NCI-H187 (cell line): ENCODE data around the gene GJD4.

Experiments used
- DNase-seq, 2 experiments: peaks; one replicate each; lab custom pipeline; 2025; lab: John Stamatoyannopoulos, UW

Gene GJD4

GRCh38 chr10:35605191-35605590 lies at the start of gene GJD4:
Gene GJD4 (plus strand): TSS chr10:35605341. CDS start chr10:35605568, 227 bp downstream.
- DNase-seq, result no peak

- DNase-seq, result no peak
Observed at GRCh38 chr10:35555962-35556930, 48.9 kb upstream of the GJD4 start.

- no peak for DNase-seq
Observed at GRCh38 chr10:35558276-35558675, 46.9 kb upstream of the GJD4 start.

- no peak for DNase-seq
Observed at GRCh38 chr10:35559416-35559815, 45.7 kb upstream of the GJD4 start.

GRCh38 chr10:35561715-35562114 lies 43.4 kb upstream of the GJD4 start:
- DNase-seq, result no peak

- no peak for DNase-seq
Observed at GRCh38 chr10:35562427-35562826, 42.7 kb upstream of the GJD4 start.

GRCh38 chr10:35563261-35563891 lies 41.8 kb upstream of the GJD4 start:
- DNase-seq, result peak in 1 of 2 experiments; percentile 2

GRCh38 chr10:35564341-35564968 lies 40.7 kb upstream of the GJD4 start:
- no peak for DNase-seq

GRCh38 chr10:35565602-35566081 lies 39.5 kb upstream of the GJD4 start:
- no peak for DNase-seq

- no peak for DNase-seq
Observed at GRCh38 chr10:35567951-35568350, 37.2 kb upstream of the GJD4 start.

- no peak for DNase-seq
Observed at GRCh38 chr10:35568483-35569015, 36.6 kb upstream of the GJD4 start.

- DNase-seq, result no peak
Observed at GRCh38 chr10:35569111-35569707, 35.9 kb upstream of the GJD4 start.

- no peak for DNase-seq
Observed at GRCh38 chr10:35569836-35570235, 35.3 kb upstream of the GJD4 start.

GRCh38 chr10:35570397-35570796 lies 34.7 kb upstream of the GJD4 start:
- DNase-seq, result no peak

GRCh38 chr10:35572583-35572982 lies 32.6 kb upstream of the GJD4 start:
- no peak for DNase-seq

- DNase-seq, result no peak
Observed at GRCh38 chr10:35573796-35574195, 31.3 kb upstream of the GJD4 start.

GRCh38 chr10:35574924-35575352 lies 30.2 kb upstream of the GJD4 start:
- DNase-seq, result no peak

GRCh38 chr10:35575640-35576039 lies 29.5 kb upstream of the GJD4 start:
- DNase-seq, result no peak

GRCh38 chr10:35576730-35577129 lies 28.4 kb upstream of the GJD4 start:
- no peak for DNase-seq

GRCh38 chr10:35577926-35578617 lies 27.1 kb upstream of the GJD4 start:
- DNase-seq, result no peak

GRCh38 chr10:35578618-35578956 lies 26.6 kb upstream of the GJD4 start:
- DNase-seq, result no peak
